HG03025 (cell line): ENCODE results near the gene ZNF608.

Experiments
- ATAC-seq: cut with Tn5 transposase; IDR thresholded peaks from one replicate; pipeline ENCODE4 v1.9.1; 2021; ENCODE audit warnings: mild to moderate bottlenecking, moderate library complexity; ENCODE audit not compliant: unreplicated experiment, low FRiP score

Gene ZNF608

DNA sequence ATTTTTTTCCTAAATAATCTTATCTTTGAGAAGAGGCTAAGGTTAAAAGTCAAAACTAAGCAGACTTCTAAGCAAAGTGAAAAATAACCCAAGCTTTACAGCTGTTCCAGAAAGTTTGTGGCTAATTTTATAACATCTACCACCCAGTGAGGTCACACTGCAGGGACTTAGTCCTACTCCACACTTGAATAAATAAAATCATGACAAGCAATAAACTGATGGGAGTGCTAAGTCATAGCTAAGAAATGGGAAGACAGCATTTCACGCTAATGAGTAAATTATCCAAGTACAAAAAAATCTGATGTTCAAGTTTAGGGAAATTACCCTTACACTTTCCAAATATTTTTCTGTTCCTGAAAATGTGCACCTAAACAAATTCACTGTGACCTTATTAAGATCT is 47.7 kb downstream of the ZNF608 start:
- ATAC-seq: no peak

- ATAC-seq: no peak
Measured at GRCh38 chr5:124697933-124698591, 48.4 kb downstream of the ZNF608 start.

DNA sequence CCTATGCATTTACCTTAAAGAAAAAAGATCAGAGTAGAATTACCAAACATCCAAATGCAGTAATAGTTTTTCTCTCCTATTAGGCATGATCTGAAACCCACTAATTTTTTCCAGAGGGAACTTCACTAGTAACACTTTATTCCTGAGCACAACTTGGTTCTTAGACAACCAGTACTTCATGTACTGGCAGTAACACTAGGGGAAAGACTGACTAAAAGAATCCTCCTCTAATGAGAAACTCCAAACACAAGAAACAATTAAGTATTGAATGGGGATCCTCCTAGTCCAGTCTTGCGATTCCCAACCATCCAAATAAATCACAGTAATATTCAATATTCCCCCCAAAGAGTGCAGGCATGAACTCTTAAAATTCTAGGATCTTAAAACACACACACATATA is 48.9 kb downstream of the ZNF608 start:
- ATAC-seq: no peak

DNA sequence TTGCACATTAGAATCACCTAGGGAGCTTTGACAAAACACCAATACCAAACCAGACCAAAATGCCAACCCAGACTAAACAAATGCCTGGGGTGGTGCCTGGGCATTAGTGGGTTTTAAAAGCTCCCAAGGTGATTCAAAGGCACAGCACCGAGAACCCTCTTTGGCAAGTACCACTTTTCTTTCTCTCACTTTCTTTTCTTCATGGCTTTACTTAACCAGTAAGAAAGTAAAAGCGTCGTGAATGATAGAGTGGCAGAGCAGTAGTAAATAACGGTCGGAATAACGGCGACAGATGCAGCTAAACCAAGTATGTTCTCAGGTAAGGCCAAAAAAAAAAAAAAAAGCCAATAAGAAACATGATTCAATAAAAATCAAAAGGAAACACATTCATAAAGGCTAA is 49.5 kb downstream of the ZNF608 start:
- no peak for ATAC-seq
